Breast epithelium (tissue), 3 donors: ENCODE results near the gene WRAP53.

Experiments
- CTCF ChIP-seq, 3 donors: fragments of 450-650 bp; IDR thresholded peaks; one replicate each; pipeline ENCODE4 v1.5.1; 2016 to 2017; ENCODE audit warnings: antibody characterized with exemption in 3 of 3, mild to moderate bottlenecking in 3 of 3, moderate library complexity in 3 of 3
- POLR2A ChIP-seq: fragments of 450-650 bp; IDR thresholded peaks from one replicate; pipeline ENCODE4 v1.6.1; 2016; ENCODE audit warnings: antibody characterized with exemption, mild to moderate bottlenecking, moderate library complexity

GRCh38 chr17:7719661-7720060 is 31.4 kb downstream of the WRAP53 start:
- no peak for TF ChIP-seq POLR2A
- no peak for TF ChIP-seq CTCF (IDR thresholded peaks at IDR 0.05)
